Esophagus squamous epithelium (tissue), 4 donors: ENCODE measurements around the gene RAB17.

ENCODE experiments used
- CTCF ChIP-seq, 6 experiments: fragments of 450-650 bp in 4 of 6; fragments of 200-600 bp in 2 of 6; sonication (generic) in 2 of 6; IDR thresholded peaks; one replicate each; pipeline ENCODE4 v1.5.1; 2016 to 2019; ENCODE audit warnings: antibody characterized with exemption in 6 of 6, mild to moderate bottlenecking in 4 of 6, moderate library complexity in 4 of 6
- POLR2A ChIP-seq, 4 donors: fragments of 450-650 bp; IDR thresholded peaks; one replicate each; pipeline ENCODE4 v1.6.1; 2017; ENCODE audit warnings: antibody characterized with exemption in 4 of 4, mild to moderate bottlenecking in 4 of 4, moderate library complexity in 3 of 4

- TF ChIP-seq CTCF (IDR thresholded peaks at IDR 0.05): no peak
- no peak for TF ChIP-seq POLR2A (IDR thresholded peaks at IDR 0.05)
Observed at GRCh38 chr2:237570776-237571335, 19.7 kb downstream of the RAB17 start.
